HG02678 (cell line): Measurements from ENCODE around the gene NT5M.

Source experiments
- ATAC-seq: cut with Tn5 transposase; IDR thresholded peaks from one replicate; pipeline ENCODE4 v1.9.1; 2021; ENCODE audit warnings: mild to moderate bottlenecking, moderate library complexity; ENCODE audit not compliant: unreplicated experiment

Gene NT5M

GRCh38 chr17:17342242-17342945 is 39.2 kb downstream of the NT5M start:
- ATAC-seq: no peak

GRCh38 chr17:17343160-17343735 is 40.1 kb downstream of the NT5M start:
- no peak for ATAC-seq

- ATAC-seq: no peak
Observed at GRCh38 chr17:17343896-17344506, 40.8 kb downstream of the NT5M start.

- ATAC-seq: no peak
Observed at GRCh38 chr17:17344507-17345293, 41.5 kb downstream of the NT5M start.

GRCh38 chr17:17345294-17345597 is 42.1 kb downstream of the NT5M start:
- no peak for ATAC-seq

- no peak for ATAC-seq
Observed at GRCh38 chr17:17345686-17346427, 42.7 kb downstream of the NT5M start.

GRCh38 chr17:17346428-17347233 is 43.5 kb downstream of the NT5M start:
- no peak for ATAC-seq

- no peak for ATAC-seq
Observed at GRCh38 chr17:17347234-17347955, 44.2 kb downstream of the NT5M start.

- ATAC-seq: no peak
Observed at GRCh38 chr17:17347956-17348871, 45.0 kb downstream of the NT5M start.

GRCh38 chr17:17348872-17349723 is 45.9 kb downstream of the NT5M start:
- no peak for ATAC-seq

GRCh38 chr17:17349724-17350106 is 46.5 kb downstream of the NT5M start:
- no peak for ATAC-seq

GRCh38 chr17:17350491-17351355 is 47.5 kb downstream of the NT5M start:
- no peak for ATAC-seq

- ATAC-seq: no peak
Observed at GRCh38 chr17:17351356-17351891, 48.3 kb downstream of the NT5M start.

- no peak for ATAC-seq
Observed at GRCh38 chr17:17351901-17352781, 49.0 kb downstream of the NT5M start.

- no peak for ATAC-seq
Observed at GRCh38 chr17:17352836-17353624, 49.9 kb downstream of the NT5M start.
